IPS DF 4.7 (cell line): ENCODE measurements around the gene PTPN13.
A peak's percentile ranks its signal among the peaks of the same experiment; 100 is the strongest.
"Not testable (repeated sequence)": the region's sequence is repeated elsewhere in the genome, so short reads cannot be mapped to it uniquely, and the experiment has no call there.

Experiments
- DNase-seq: peaks from one replicate; pipeline ENCODE4 v3.0.0-alpha.2; 2013; ENCODE audit warnings: low spot score; ENCODE audit errors: extremely low read depth

PTPN13 gene

DNA sequence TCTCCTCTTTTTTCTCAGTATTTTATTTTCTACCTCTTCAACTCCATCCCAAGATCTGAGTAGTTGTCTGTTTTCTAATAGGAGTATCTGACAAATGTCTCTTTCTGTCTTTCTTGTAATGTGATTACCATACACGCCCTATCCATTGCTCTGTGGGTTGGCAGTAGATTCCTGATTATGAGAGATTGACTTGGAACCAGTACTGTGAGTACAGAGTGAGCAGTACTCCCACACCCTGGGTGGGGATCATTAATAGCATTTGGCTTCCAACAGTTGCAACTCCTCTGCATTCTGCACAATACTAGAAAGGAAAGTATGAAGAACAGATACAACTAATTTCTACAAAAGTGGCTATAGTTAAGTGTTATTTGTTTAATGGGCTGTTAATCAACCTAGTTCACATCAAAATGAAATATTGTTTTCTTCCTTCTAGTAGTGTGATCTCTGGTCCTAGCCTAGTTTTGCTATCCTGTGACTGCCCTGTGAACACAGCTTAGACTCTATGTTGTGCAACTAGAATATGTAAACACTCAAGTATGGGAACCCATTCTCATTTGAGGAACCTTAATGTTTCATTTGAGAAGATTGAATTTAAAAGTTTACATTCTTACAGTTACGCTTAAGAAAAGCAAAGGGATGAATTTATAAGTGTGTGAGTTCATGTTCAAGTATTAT lies 112.9 kb downstream of the PTPN13 start:
- DNase-seq, result no peak

- DNase-seq, result no peak
These were observed 123.5 kb downstream of the PTPN13 start for GRCh38 chr4:86717651-86718050.

GRCh38 chr4:86718152-86718551 lies 124.0 kb downstream of the PTPN13 start:
- DNase-seq, result no peak

DNA sequence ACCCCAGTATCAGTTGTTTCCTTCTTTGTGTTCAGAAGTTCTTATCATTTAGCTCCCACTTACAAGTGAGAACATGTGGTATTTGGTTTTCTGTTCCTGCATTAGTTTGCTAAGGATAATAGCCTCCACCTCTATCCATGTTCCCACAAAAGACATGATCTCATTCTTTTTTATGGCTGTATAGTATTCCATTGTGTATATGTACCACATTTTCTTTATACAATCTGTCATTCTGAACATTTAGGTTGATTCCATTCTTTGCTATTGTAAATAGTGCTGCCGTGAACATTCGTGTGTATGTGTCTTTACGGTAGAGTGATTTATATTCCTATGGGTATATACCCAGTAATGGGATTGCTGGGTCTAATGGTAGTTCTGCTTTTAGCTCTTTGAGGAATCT lies 125.0 kb downstream of the PTPN13 start:
- not testable (repeated sequence) for DNase-seq

- DNase-seq, result no peak
These were observed 126.5 kb downstream of the PTPN13 start for GRCh38 chr4:86720508-86721068.

GRCh38 chr4:86721412-86721811 lies 127.3 kb downstream of the PTPN13 start:
- no peak for DNase-seq

GRCh38 chr4:86730310-86730709 lies 136.2 kb downstream of the PTPN13 start:
- peak; percentile 2 for DNase-seq

DNA sequence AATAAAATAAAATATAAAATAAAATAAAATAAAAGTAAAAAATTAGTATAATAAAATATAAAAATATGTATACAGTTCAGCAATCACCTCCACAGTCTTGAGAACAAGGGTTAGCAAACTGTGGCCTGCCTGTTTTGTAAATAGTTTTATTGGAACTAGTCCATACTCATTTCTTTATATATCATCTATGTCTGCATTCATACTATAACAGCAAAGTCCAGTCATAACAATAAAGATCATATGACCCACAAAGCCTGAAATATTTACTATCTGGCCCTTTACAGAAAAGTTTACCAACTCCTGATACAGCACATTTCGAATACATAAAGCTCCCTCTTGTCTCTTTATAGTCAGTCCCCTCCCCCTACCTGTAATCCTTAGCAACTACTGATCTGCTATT lies 143.1 kb downstream of the PTPN13 start:
- no peak for DNase-seq

DNA sequence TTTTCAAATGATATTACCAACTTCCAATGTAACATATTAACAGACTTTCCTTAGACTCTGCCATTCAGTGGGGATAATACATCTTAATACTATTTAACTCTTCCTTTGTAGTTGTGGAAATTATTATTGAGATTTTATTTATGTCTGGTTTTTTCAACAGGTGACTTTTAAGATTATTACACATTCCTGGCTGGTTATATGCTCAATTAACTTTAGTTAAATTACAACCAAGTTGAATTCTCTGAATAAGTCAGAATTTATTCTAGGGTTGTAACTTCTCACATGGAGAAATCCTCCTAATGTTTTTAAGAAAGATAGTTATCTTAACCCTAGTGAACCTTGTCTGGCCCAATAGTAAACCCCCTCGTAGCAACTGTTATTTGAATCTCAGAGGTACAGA lies 147.7 kb downstream of the PTPN13 start:
- no peak for DNase-seq

GRCh38 chr4:86744570-86744969 lies 150.5 kb downstream of the PTPN13 start:
- DNase-seq, result no peak

GRCh38 chr4:86749121-86749520 lies 155.0 kb downstream of the PTPN13 start:
- no peak for DNase-seq

DNA sequence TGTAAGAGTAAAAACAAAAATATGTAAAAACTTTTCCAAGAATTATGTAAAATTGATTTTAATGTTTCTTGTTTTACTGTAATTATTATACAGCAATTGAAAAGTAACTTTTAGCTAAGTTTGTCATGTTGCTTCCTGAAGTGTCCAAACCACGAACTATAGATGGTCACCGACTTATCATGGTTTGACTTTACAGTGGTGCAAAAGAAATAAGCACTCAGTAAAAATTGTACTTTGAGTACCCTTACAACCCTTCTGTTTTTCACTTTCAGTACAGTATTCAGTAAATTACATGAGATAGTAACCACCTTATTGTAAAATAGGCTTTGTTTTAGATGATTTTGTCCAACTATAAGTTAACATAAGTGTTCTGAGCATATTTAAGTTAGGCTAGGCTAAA lies 161.3 kb downstream of the PTPN13 start:
- DNase-seq, result no peak

DNA sequence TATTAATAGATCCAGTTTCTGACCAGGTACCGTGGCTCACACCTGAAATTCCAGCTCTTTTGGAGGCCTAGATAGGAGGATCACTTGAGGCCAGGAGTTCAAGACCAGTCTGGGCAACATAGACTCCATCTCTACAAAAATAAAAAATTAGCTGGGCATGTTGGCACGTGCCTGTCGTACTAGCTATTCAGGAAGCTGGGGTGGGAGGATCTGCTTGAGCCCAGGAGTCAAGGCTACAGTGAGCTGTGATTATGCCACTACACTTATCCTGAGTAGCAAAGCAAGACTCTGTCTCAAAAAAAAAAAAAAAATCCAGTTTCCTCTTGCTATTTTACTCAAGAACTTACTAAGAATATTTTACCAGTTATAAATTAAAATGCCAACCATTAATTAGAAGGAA lies 163.4 kb downstream of the PTPN13 start:
- DNase-seq, result no peak

DNA sequence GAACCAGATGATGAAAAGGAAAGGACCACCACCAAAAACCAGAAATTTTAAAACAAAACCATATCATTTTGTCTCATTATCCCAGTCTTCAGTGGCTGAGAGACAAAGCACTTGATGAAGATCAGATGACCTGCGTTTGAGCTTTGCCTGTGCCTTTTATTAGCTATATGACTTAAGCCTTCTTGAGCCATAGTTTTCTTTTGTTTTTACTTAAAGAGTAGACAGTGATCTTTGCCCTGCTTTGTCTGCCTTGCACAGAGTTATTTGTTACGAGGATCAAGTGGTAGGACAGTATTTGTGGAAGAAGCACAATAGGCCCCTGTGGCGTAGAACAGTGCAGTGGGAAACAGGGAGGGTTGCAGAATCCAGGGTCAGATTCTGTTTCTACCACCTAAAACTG lies 165.2 kb downstream of the PTPN13 start:
- DNase-seq, result no peak

- no peak for DNase-seq
These were observed 168.5 kb downstream of the PTPN13 start for GRCh38 chr4:86762649-86763048.

DNA sequence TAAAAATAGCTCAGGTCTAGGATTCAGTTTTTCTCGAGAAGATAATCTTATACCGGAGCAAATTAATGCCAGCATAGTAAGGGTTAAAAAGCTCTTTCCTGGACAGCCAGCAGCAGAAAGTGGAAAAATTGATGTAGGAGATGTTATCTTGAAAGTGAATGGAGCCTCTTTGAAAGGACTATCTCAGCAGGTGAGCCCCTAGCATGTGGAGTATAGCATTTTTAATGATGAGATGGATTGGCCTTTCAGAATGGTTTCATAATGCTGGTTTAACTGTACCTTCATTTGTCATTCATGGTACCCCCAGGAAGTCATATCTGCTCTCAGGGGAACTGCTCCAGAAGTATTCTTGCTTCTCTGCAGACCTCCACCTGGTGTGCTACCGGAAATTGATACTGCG lies 175.7 kb downstream of the PTPN13 start:
- no peak for DNase-seq

- DNase-seq, result no peak
These were observed 177.0 kb downstream of the PTPN13 start for GRCh38 chr4:86771141-86771540.

DNA sequence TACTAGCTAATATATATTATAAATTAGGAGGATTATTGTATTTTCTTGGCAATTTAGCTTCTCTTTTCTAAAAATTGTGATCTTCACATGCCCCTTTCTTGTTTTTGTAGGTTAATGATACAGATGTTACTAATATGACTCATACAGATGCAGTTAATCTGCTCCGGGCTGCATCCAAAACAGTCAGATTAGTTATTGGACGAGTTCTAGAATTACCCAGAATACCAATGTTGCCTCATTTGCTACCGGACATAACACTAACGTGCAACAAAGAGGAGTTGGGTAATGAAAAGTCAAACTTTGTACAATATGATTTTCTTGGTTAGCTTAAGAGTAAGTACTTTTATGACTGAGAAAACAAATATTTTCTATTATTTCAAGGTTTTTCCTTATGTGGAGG lies 180.9 kb downstream of the PTPN13 start:
- no peak for DNase-seq

DNA sequence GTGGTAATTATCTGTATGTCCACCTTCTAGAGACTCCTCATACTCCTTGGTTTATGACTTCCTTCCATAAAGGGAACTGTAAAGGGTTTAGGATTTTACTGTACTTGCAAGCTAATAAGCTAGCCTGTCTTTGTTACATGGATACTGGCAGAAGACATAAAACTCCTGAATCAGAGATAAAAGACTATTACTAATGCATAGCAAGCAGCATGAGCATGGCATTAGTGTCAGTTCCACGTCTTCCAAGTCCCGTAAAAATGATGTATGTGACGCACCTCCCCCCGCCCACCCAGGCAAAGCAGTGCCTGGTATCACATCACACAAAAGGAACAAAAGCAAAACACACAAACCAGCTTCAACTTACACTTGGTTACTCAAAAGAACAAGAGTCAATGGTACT lies 184.1 kb downstream of the PTPN13 start:
- DNase-seq, result no peak

DNA sequence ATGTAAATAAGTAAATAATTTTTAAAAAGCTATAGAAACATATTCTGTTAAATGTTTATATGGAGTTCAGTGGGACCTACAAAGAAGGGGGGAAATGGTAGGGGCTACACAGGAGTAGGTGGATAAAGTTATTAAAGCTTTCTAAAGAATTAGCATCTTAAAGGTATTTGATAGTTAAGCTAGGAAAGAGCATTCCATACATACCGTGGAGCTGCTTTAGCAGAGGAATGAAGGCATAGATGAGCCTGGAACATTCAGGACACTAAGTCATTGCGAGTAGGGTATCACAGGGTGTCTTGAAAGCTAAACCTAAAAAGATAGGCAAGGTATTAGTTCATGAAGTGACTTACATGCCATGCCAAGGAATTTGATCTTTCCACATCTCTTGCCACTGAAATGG lies 194.7 kb downstream of the PTPN13 start:
- DNase-seq, result peak; percentile 25

DNA sequence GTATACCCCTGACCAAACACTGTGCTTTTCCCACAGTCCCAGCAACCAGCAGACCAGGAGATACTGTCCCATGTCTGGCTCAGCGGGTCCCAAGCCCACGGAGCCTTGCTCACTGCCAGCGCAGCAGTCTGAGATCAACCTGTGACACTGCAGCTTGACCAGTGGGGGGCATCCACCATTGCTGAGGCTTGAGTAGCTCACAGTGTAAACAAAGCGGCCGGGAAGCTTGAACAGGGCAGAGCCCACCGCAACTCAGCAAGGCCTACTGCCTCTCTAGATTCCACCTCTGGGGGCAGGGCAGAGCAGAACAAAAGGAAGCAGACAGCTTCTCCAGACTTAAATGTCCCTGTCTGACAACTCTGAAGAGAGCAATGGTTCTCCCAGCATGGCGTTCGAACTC lies 197.0 kb downstream of the PTPN13 start:
- peak; percentile 30 for DNase-seq

DNA sequence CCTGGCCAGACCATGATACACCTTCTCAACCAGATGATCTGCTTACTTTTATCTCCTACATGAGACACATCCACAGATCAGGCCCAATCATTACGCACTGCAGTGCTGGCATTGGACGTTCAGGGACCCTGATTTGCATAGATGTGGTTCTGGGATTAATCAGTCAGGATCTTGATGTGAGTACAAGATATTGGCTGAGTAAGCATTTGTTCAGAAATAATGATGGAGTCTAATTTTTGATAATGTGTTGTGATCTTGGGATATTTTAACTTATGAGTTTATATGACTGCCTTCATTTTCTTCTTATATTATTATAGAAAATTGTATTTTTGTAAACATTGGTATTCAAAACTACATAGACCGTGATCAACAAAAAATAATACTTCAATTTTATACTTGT lies 215.7 kb downstream of the PTPN13 start:
- no peak for DNase-seq

DNA sequence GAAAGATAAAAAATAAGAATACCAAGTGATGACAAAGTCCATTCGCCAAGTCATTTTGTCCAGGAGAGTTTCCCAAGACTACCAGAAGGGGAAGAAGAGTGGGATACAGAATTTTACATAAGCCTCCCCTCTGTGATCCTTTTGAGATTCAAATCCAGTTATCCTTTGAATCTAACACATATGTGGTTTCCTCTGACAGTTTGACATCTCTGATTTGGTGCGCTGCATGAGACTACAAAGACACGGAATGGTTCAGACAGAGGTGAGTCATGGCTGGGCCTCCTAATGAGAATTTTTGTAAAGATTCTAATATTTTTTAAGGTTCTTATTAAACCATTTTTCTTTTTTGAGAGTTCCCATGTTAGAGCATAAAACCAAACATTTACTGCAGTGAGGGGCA lies 216.7 kb downstream of the PTPN13 start:
- no peak for DNase-seq

GRCh38 chr4:86815653-86816052 lies 221.5 kb downstream of the PTPN13 start:
- DNase-seq, result no peak
